ENCODE data around the gene GRID2IP. TPM values are rescaled to one million over a fixed set of nuclear protein-coding genes. Genes with fewer than 3 reads are reported as not detected.

GRID2IP gene
- total and polyA plus RNA-seq, 2 of the 13 experiments (the other 11 are each of a cell fraction or from before 2014, with no cell fraction given) = 0.03 TPM; not detected in 1

DNA sequence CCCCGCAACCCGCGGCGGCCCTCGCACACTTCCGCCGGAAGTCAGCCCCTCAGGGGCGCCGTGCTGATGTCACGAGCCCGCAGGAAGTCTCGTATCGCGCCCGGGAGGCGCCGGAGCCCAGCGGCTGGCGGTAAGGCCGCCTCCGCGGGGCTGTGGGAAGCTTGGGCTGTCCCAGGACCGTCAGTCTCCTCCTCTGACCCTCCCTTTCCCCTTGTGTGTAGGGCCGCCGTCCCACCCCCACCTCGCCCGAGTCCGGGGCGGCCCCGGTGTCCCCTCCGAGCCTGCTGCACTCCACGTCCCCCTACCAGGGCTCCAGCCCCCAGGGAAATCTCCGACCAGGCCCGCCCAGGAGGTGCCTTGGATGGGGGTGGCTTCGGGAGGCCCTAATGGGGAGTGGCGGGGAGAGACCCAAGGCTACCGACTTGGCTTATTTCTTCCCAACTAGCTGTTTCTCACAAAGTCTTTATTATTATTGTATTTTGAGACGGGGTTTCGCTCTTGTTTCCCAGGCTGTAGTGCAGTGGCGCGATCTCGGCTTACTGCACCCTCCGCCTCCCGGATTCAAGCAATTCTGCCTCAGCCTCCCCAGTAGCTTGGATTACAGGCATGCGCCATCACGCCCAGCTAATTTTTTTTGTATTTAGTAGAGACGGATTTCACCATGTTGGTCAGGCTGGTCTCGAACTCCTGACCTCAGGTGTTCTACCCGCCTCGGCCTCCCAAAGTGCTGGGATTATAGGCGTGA lies 26.3 kb upstream of the GRID2IP start, which contains the start of gene ZDHHC4 (continued):
- no peak for TF ChIP-seq CAMTA2 (CRISPR knock-in tag; IDR thresholded peaks at IDR 0.05; ENCODE audit: borderline replicate concordance)
- no peak for TF ChIP-seq ZNF101 (CRISPR knock-in tag; IDR thresholded peaks at IDR 0.05; ENCODE audit: borderline replicate concordance, low read depth)
- no peak for TF ChIP-seq ZBTB1 (CRISPR knock-in tag; IDR thresholded peaks at IDR 0.05; ENCODE audit: borderline replicate concordance)
- TF ChIP-seq MEIS2 (CRISPR knock-in tag; IDR thresholded peaks at IDR 0.05) = no peak; the same call in 1 of the 2 replicates
- TF ChIP-seq SNRNP70 (IDR thresholded peaks at IDR 0.05; ENCODE audit: low read depth, low read length) = no peak
- TF ChIP-seq, protein P1, sequence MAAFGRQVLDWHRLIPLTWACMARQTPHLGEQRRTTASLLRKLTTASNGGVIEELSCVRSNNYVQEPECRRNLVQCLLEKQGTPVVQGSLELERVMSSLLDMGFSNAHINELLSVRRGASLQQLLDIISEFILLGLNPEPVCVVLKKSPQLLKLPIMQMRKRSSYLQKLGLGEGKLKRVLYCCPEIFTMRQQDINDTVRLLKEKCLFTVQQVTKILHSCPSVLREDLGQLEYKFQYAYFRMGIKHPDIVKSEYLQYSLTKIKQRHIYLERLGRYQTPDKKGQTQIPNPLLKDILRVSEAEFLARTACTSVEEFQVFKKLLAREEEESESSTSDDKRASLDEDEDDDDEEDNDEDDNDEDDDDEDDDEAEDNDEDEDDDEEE (CRISPR knock-in tag; IDR thresholded peaks at IDR 0.05) = no peak
- TF ChIP-seq ZNF468 (CRISPR knock-in tag; IDR thresholded peaks at IDR 0.05) = no peak
- no peak for TF ChIP-seq GLI4 (CRISPR knock-in tag; IDR thresholded peaks at IDR 0.05; ENCODE audit: borderline replicate concordance)
- no peak for TF ChIP-seq ZNF83 (CRISPR knock-in tag; IDR thresholded peaks at IDR 0.05; ENCODE audit: borderline replicate concordance)
- TF ChIP-seq SNAPC2 (CRISPR knock-in tag; IDR thresholded peaks at IDR 0.05) = no peak
- TF ChIP-seq RXRA (CRISPR knock-in tag; IDR thresholded peaks at IDR 0.05) = peak; percentile 78
- peak; percentile 98 for TF ChIP-seq HOXA3 (CRISPR knock-in tag; IDR thresholded peaks at IDR 0.05)
- peak; percentile 89 for TF ChIP-seq GATAD1 (CRISPR knock-in tag; IDR thresholded peaks at IDR 0.05)
- TF ChIP-seq NFYB (CRISPR knock-in tag; IDR thresholded peaks at IDR 0.05) = peak; percentile 38; the same call in 1 of the 2 replicates
- TF ChIP-seq SMAD9 (CRISPR knock-in tag; IDR thresholded peaks at IDR 0.05) = no peak
- TF ChIP-seq, protein P2, sequence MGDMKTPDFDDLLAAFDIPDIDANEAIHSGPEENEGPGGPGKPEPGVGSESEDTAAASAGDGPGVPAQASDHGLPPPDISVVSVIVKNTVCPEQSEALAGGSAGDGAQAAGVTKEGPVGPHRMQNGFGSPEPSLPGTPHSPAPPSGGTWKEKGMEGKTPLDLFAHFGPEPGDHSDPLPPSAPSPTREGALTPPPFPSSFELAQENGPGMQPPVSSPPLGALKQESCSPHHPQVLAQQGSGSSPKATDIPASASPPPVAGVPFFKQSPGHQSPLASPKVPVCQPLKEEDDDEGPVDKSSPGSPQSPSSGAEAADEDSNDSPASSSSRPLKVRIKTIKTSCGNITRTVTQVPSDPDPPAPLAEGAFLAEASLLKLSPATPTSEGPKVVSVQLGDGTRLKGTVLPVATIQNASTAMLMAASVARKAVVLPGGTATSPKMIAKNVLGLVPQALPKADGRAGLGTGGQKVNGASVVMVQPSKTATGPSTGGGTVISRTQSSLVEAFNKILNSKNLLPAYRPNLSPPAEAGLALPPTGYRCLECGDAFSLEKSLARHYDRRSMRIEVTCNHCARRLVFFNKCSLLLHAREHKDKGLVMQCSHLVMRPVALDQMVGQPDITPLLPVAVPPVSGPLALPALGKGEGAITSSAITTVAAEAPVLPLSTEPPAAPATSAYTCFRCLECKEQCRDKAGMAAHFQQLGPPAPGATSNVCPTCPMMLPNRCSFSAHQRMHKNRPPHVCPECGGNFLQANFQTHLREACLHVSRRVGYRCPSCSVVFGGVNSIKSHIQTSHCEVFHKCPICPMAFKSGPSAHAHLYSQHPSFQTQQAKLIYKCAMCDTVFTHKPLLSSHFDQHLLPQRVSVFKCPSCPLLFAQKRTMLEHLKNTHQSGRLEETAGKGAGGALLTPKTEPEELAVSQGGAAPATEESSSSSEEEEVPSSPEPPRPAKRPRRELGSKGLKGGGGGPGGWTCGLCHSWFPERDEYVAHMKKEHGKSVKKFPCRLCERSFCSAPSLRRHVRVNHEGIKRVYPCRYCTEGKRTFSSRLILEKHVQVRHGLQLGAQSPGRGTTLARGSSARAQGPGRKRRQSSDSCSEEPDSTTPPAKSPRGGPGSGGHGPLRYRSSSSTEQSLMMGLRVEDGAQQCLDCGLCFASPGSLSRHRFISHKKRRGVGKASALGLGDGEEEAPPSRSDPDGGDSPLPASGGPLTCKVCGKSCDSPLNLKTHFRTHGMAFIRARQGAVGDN (CRISPR knock-in tag; IDR thresholded peaks at IDR 0.05) = peak; percentile 87
- no peak for TF ChIP-seq ZBTB7A (CRISPR knock-in tag; IDR thresholded peaks at IDR 0.05)
- no peak for TF ChIP-seq HNRNPUL1 (IDR thresholded peaks at IDR 0.05; ENCODE audit: low read depth, low read length)
- peak; percentile 87 for TF ChIP-seq AGO2 (optimal IDR thresholded peaks at IDR 0.05; ENCODE audit: low read depth, low read length)
- TF ChIP-seq ZNF672 (CRISPR knock-in tag; IDR thresholded peaks at IDR 0.05) = no peak
- peak; percentile 57; the same call in 1 of the 2 replicates for TF ChIP-seq ZNF780A (CRISPR knock-in tag; IDR thresholded peaks at IDR 0.05)
- TF ChIP-seq FIP1L1 (IDR thresholded peaks at IDR 0.05; ENCODE audit: borderline replicate concordance, insufficient read depth, low read depth, low read length) = no peak
- TF ChIP-seq ZFP62 (CRISPR knock-in tag; IDR thresholded peaks at IDR 0.05) = no peak
- no peak; the same call in 1 of the 2 replicates for TF ChIP-seq SP4 (CRISPR knock-in tag; IDR thresholded peaks at IDR 0.05)
- TF ChIP-seq, protein P3, sequence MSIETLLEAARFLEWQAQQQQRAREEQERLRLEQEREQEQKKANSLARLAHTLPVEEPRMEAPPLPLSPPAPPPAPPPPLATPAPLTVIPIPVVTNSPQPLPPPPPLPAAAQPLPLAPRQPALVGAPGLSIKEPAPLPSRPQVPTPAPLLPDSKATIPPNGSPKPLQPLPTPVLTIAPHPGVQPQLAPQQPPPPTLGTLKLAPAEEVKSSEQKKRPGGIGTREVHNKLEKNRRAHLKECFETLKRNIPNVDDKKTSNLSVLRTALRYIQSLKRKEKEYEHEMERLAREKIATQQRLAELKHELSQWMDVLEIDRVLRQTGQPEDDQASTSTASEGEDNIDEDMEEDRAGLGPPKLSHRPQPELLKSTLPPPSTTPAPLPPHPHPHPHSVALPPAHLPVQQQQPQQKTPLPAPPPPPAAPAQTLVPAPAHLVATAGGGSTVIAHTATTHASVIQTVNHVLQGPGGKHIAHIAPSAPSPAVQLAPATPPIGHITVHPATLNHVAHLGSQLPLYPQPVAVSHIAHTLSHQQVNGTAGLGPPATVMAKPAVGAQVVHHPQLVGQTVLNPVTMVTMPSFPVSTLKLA (IDR thresholded peaks at IDR 0.05) = no peak
